DND-41 (cell line): Measurements from ENCODE around the gene MOB3B.

ENCODE experiments used
- ATAC-seq: fragments of 200-7000 bp; cut with Tn5 transposase; 3 replicates; pipeline ENCODE4 v1.9.1; 2021; ENCODE audit warnings: low read depth; ENCODE audit not compliant: insufficient read depth
- DNase-seq: peaks from one replicate; pipeline ENCODE4 v3.0.0-alpha.2; 2020
- H2AFZ ChIP-seq: 2 replicates; pipeline ENCODE4 v1.6.0; 2012; ENCODE audit warnings: low read depth, low read length
- H3K27ac ChIP-seq: 2 replicates; pipeline ENCODE4 v1.5.1; 2012; ENCODE audit warnings: low read length, inconsistent platforms
- H3K27me3 ChIP-seq: fragments of 200-600 bp; sonication (generic); 2 replicates; pipeline ENCODE4 v1.6.0; 2012; ENCODE audit warnings: low read length, mild to moderate bottlenecking, inconsistent platforms; ENCODE audit not compliant: insufficient read depth, poor library complexity
- H3K36me3 ChIP-seq: 2 replicates; pipeline ENCODE4 v1.5.1; 2012; ENCODE audit warnings: low read length, inconsistent platforms; ENCODE audit not compliant: insufficient read depth
- H3K4me1 ChIP-seq: 2 replicates; pipeline ENCODE4 v1.5.1; 2012; ENCODE audit warnings: mild to moderate bottlenecking, low read length; ENCODE audit not compliant: insufficient read depth
- H3K4me2 ChIP-seq: 2 replicates; pipeline ENCODE4 v1.6.0; 2012; ENCODE audit warnings: mild to moderate bottlenecking, moderate library complexity, low read length, inconsistent platforms; ENCODE audit not compliant: insufficient read depth
- H3K4me3 ChIP-seq, 2 experiments: fragments of 200-600 bp in 1 of 2; shearing (Covaris generic) in 1 of 2; 2 replicates each; pipeline ENCODE4 v1.5.1; 2012 to 2016; ENCODE audit warnings: inconsistent platforms in 2 of 2, low read length in 2 of 2, mild to moderate bottlenecking in 2 of 2, low read depth in 1 of 2, moderate library complexity in 1 of 2
- H3K79me2 ChIP-seq: 2 replicates; pipeline ENCODE4 v1.6.0; 2012; ENCODE audit warnings: low read length, inconsistent platforms; ENCODE audit not compliant: insufficient read depth
- H3K9ac ChIP-seq: 2 replicates; pipeline ENCODE4 v1.6.0; 2012; ENCODE audit warnings: low read depth, mild to moderate bottlenecking, inconsistent platforms, low read length, moderate library complexity
- H3K9me3 ChIP-seq: 2 replicates; pipeline ENCODE4 v1.5.1; 2012; ENCODE audit warnings: low read length, moderate library complexity, mild to moderate bottlenecking, inconsistent platforms; ENCODE audit not compliant: insufficient read depth, severe bottlenecking
- H4K20me1 ChIP-seq: 2 replicates; pipeline ENCODE4 v1.6.0; 2012; ENCODE audit warnings: low read length; ENCODE audit not compliant: insufficient read depth
- EZH2 ChIP-seq: IDR thresholded peaks from 3 replicates; pipeline ENCODE4 v1.6.1; 2012; ENCODE audit warnings: borderline replicate concordance, low read depth, mild to moderate bottlenecking, moderate library complexity, low read length, inconsistent platforms; ENCODE audit not compliant: severe bottlenecking
- TF ChIP-seq, protein P1 (sequence below): IDR thresholded peaks from 2 replicates; pipeline ENCODE4 v1.5.1; 2012; ENCODE audit warnings: borderline replicate concordance, low read length, moderate library complexity, mild to moderate bottlenecking; ENCODE audit not compliant: poor library complexity, severe bottlenecking; ENCODE audit errors: extremely low read depth

Gene MOB3B

DNA sequence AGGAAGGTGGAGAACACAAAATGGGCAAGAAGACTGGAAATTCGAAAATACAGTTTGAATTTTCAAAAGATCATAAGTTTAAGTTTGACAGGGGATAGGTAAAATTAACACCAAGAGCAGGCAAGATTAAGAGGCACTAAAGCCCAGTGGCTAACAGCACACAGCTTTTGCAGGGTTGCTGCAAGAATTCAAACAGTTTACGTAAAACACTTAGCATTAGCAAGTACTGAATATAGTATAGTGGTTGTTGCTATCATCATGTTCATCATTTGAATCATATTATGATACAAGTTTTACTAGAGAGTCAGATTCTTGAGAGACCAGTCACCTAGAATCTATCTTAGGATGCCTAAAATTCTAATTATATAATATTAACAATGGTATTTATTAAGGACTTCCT lies 66.8 kb downstream of the MOB3B start:
- Histone ChIP-seq H3K9ac (no peak overlapping the region), H3K27ac (no peak overlapping the region), H4K20me1 (no peaks in the 10 kb centered on the region), H3K4me1 (no peaks in the 10 kb centered on the region), H3K4me3 (no peak overlapping the region), H3K9me3 (no peaks in the 10 kb centered on the region), H3K79me2 (no peaks in the 10 kb centered on the region), H3K27me3 (no peaks in the 10 kb centered on the region), H3K36me3 (no peaks in the 10 kb centered on the region), H2AFZ (no peak overlapping the region), H3K4me2 (no peak overlapping the region)
- DNase-seq (no peak), ATAC-seq (no peak)
- no peak for TF ChIP-seq EZH2
- TF ChIP-seq, protein P1, sequence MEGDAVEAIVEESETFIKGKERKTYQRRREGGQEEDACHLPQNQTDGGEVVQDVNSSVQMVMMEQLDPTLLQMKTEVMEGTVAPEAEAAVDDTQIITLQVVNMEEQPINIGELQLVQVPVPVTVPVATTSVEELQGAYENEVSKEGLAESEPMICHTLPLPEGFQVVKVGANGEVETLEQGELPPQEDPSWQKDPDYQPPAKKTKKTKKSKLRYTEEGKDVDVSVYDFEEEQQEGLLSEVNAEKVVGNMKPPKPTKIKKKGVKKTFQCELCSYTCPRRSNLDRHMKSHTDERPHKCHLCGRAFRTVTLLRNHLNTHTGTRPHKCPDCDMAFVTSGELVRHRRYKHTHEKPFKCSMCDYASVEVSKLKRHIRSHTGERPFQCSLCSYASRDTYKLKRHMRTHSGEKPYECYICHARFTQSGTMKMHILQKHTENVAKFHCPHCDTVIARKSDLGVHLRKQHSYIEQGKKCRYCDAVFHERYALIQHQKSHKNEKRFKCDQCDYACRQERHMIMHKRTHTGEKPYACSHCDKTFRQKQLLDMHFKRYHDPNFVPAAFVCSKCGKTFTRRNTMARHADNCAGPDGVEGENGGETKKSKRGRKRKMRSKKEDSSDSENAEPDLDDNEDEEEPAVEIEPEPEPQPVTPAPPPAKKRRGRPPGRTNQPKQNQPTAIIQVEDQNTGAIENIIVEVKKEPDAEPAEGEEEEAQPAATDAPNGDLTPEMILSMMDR, result no peak

DNA sequence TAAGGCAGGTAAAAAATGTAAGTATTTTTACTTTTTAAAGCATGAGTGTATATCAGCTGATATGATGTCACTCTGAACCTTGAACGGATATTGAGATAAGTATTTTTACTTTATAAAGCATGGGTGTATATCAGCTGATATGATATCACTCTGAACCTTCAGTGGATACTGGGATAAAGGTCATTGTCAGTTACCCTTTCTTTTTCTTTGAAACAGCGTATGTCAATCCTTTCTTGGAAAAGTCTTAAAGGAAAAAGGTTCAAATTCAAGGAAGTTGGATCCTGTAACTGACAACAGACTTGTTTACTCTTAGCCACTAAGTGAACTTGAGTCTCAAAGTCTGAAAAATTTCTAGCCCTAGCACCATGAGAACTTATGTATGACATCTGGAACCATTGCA lies 67.2 kb downstream of the MOB3B start:
- no peaks in the 10 kb centered on the region for H3K9me3 ChIP-seq
- H3K9ac ChIP-seq, result no peak overlapping the region
- H3K79me2 ChIP-seq, result no peaks in the 10 kb centered on the region
- no peak overlapping the region for H3K27ac ChIP-seq
- H2AFZ ChIP-seq, result no peak overlapping the region
- ATAC-seq, result no peak
- H3K27me3 ChIP-seq, result no peaks in the 10 kb centered on the region
- DNase-seq, result no peak
- no peak overlapping the region for H3K4me2 ChIP-seq
- no peaks in the 10 kb centered on the region for H4K20me1 ChIP-seq
- no peaks in the 10 kb centered on the region for H3K4me1 ChIP-seq
- H3K36me3 ChIP-seq, result no peaks in the 10 kb centered on the region
- TF ChIP-seq, protein P1, result no peak
- no peak for TF ChIP-seq EZH2
- no peak overlapping the region for H3K4me3 ChIP-seq

DNA sequence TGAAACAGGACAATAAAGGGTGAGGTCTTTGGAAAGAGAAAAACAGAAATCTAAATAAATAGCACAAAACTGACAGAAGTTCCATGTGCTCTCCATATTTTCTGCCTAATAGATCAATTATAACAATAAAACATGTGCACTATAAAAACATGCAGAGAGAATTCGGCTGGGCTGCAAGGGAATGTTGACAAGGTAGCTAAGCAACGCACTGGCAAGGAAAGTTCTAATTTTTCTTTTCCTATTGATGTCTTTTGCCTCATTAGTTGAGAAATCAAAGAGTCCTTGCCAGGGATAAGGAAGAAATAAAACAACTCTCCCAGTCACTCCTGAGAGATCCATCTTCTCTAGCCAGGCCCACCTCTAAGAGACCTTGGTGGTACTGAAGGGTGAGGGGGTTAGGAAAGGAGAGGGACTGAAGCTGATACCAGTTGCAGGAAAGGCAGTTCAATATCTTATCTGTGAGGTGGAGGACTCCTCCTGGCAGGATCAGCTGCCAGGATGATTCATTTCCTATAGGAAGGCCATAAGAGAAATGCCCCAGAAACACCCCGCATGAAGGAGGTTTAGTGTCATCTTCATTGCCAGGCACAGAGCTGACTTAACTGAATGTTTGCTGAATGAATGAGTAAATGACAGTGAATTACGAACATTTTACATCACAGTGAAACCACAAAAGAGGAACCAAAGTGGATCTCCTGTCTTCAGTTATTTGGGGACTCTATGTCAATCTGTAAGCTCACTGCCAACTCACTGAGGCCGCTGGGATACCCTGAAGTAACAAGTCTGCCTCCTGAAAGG lies 69.2 kb downstream of the MOB3B start:
- no peaks in the 10 kb centered on the region for H3K9me3 ChIP-seq
- H3K36me3 ChIP-seq, result no peaks in the 10 kb centered on the region
- H3K27me3 ChIP-seq, result no peaks in the 10 kb centered on the region
- H3K27ac ChIP-seq, result no peak overlapping the region
- no peak overlapping the region for H2AFZ ChIP-seq
- H3K79me2 ChIP-seq, result no peaks in the 10 kb centered on the region
- H4K20me1 ChIP-seq, result no peaks in the 10 kb centered on the region
- TF ChIP-seq, protein P1, result no peak
- no peak for TF ChIP-seq EZH2
- H3K4me1 ChIP-seq, result no peaks in the 10 kb centered on the region
- no peak overlapping the region for H3K4me3 ChIP-seq
- no peak overlapping the region for H3K4me2 ChIP-seq
- DNase-seq, result no peak
- ATAC-seq, result no peak
- H3K9ac ChIP-seq, result no peak overlapping the region

DNA sequence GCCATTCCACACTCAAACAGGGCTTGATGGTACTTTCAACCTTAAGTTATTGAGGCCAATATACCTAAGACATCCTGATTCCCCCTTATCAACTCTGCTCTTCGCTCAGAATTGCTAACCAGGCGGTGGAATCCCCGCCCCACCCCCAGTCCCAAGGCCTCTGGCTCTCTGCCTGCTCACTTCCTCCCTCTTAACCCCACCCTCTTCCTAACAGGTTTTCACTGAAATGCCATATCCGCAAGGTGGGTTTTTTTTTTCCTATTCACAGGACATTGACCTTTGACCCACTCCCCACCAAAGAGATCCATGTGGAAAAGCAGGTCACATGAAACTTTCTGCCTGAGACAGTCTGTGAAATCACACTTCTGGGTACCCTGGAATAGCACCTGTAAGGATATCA lies 72.2 kb downstream of the MOB3B start:
- H3K27ac ChIP-seq, result no peak overlapping the region
- no peak overlapping the region for H3K9ac ChIP-seq
- no peak overlapping the region for H3K4me2 ChIP-seq
- TF ChIP-seq, protein P1, result no peak
- TF ChIP-seq EZH2, result no peak
- H3K4me1 ChIP-seq, result no peaks in the 10 kb centered on the region
- H3K79me2 ChIP-seq, result no peaks in the 10 kb centered on the region
- no peak for DNase-seq
- no peak for ATAC-seq
- H3K27me3 ChIP-seq, result no peaks in the 10 kb centered on the region
- no peaks in the 10 kb centered on the region for H3K36me3 ChIP-seq
- H4K20me1 ChIP-seq, result no peaks in the 10 kb centered on the region
- H2AFZ ChIP-seq, result no peak overlapping the region
- no peaks in the 10 kb centered on the region for H3K9me3 ChIP-seq
- H3K4me3 ChIP-seq, result no peak overlapping the region
